ENCODE results near the gene XPO5.
"Not testable (repeated sequence)": the region's sequence is repeated elsewhere in the genome, so short reads cannot be mapped to it uniquely, and the experiment has no call there.

Gene XPO5

GRCh38 chr6:43584892-43585570 is 9.2 kb upstream of the XPO5 start:
- 90% methylated on average over 4 of the region's 7 CpGs for WGBS
- Histone ChIP-seq H3K27me3 (ENCODE audit: insufficient read depth, low read length) (no peaks in the 10 kb centered on the region), H3K9me3 (ENCODE audit: insufficient read depth, low read depth, low read length) (no peaks in the 10 kb centered on the region), H3K9ac (ENCODE audit: low read depth, low read length) (no peak overlapping the region), H3K36me3 (ENCODE audit: insufficient read depth, low read length) (peaks cover 66% of the 10 kb centered on the region), H3K4me3 (ENCODE audit: low read length) (no peak overlapping the region), H3K27ac (ENCODE audit: low read depth, low read length) (no peak overlapping the region), H3K4me1 (ENCODE audit: insufficient read depth, low read length) (no peaks in the 10 kb centered on the region)

GRCh38 chr6:43582911-43583310 is 7.1 kb upstream of the XPO5 start:
- H3K9me3 ChIP-seq (ENCODE audit: insufficient read depth, low read depth, low read length): no peaks in the 10 kb centered on the region
- no peak overlapping the region for H3K27ac ChIP-seq (ENCODE audit: low read depth, low read length)
- no peaks in the 10 kb centered on the region for H3K27me3 ChIP-seq (ENCODE audit: insufficient read depth, low read length)
- no peaks in the 10 kb centered on the region for H3K4me1 ChIP-seq (ENCODE audit: insufficient read depth, low read length)
- peaks cover 54% of the 10 kb centered on the region for H3K36me3 ChIP-seq (ENCODE audit: insufficient read depth, low read length)
- no peak overlapping the region for H3K4me3 ChIP-seq (ENCODE audit: low read length)
- 96% methylated on average over 4 of the region's 5 CpGs for WGBS
- H3K9ac ChIP-seq (ENCODE audit: low read depth, low read length): no peak overlapping the region

GRCh38 chr6:43579171-43579570 is 3.3 kb upstream of the XPO5 start:
- no peak overlapping the region for H3K9ac ChIP-seq (ENCODE audit: low read depth, low read length)
- H3K9me3 ChIP-seq (ENCODE audit: insufficient read depth, low read depth, low read length): no peaks in the 10 kb centered on the region
- no peak overlapping the region for H3K27ac ChIP-seq (ENCODE audit: low read depth, low read length)
- H3K4me1 ChIP-seq (ENCODE audit: insufficient read depth, low read length): peaks cover 6% of the 10 kb centered on the region; the same call in 1 of the 2 replicates
- H3K27me3 ChIP-seq (ENCODE audit: insufficient read depth, low read length): no peaks in the 10 kb centered on the region
- 94% methylated on average over 2 of the region's 2 CpGs for WGBS
- no peak overlapping the region for H3K4me3 ChIP-seq (ENCODE audit: low read length)
- H3K36me3 ChIP-seq (ENCODE audit: insufficient read depth, low read length): peaks cover 23% of the 10 kb centered on the region

GRCh38 chr6:43578748-43579147 is 2.9 kb upstream of the XPO5 start:
- Histone ChIP-seq H3K4me1 (ENCODE audit: insufficient read depth, low read length) (peaks cover 6% of the 10 kb centered on the region; the same call in 1 of the 2 replicates), H3K27ac (ENCODE audit: low read depth, low read length) (no peak overlapping the region), H3K36me3 (ENCODE audit: insufficient read depth, low read length) (peaks cover 18% of the 10 kb centered on the region), H3K27me3 (ENCODE audit: insufficient read depth, low read length) (no peaks in the 10 kb centered on the region), H3K9me3 (ENCODE audit: insufficient read depth, low read depth, low read length) (no peaks in the 10 kb centered on the region), H3K4me3 (ENCODE audit: low read length) (no peak overlapping the region), H3K9ac (ENCODE audit: low read depth, low read length) (no peak overlapping the region)
- WGBS: 100% methylated on average over 2 of the region's 3 CpGs

GRCh38 chr6:43575105-43575771 is 600 bp downstream of the XPO5 start:
- peak overlapping the region; percentile 42 for H3K27ac ChIP-seq (ENCODE audit: low read depth, low read length)
- peak overlapping the region; percentile 86 for H3K9ac ChIP-seq (ENCODE audit: low read depth, low read length)
- peaks cover 33% of the 10 kb centered on the region for H3K36me3 ChIP-seq (ENCODE audit: insufficient read depth, low read length)
- peaks cover 6% of the 10 kb centered on the region; the same call in 1 of the 2 replicates for H3K4me1 ChIP-seq (ENCODE audit: insufficient read depth, low read length)
- no peaks in the 10 kb centered on the region for H3K9me3 ChIP-seq (ENCODE audit: insufficient read depth, low read depth, low read length)
- under 1% methylated on average over 37 of the region's 38 CpGs for WGBS
- H3K4me3 ChIP-seq (ENCODE audit: low read length): peak overlapping the region; percentile 74
- H3K27me3 ChIP-seq (ENCODE audit: insufficient read depth, low read length): no peaks in the 10 kb centered on the region

- H3K27ac ChIP-seq (ENCODE audit: low read depth, low read length): no peak overlapping the region
- H3K9ac ChIP-seq (ENCODE audit: low read depth, low read length): no peak overlapping the region
- H3K27me3 ChIP-seq (ENCODE audit: insufficient read depth, low read length): no peaks in the 10 kb centered on the region
- H3K4me1 ChIP-seq (ENCODE audit: insufficient read depth, low read length): peaks cover 6% of the 10 kb centered on the region; the same call in 1 of the 2 replicates
- H3K36me3 ChIP-seq (ENCODE audit: insufficient read depth, low read length): peaks cover 65% of the 10 kb centered on the region
- H3K9me3 ChIP-seq (ENCODE audit: insufficient read depth, low read depth, low read length): no peaks in the 10 kb centered on the region
- no peak overlapping the region for H3K4me3 ChIP-seq (ENCODE audit: low read length)
- 97% methylated on average over 4 of the region's 4 CpGs for WGBS
Observed at GRCh38 chr6:43572015-43572414, 3.8 kb downstream of the XPO5 start.

GRCh38 chr6:43570876-43571441 is 4.9 kb downstream of the XPO5 start:
- Histone ChIP-seq H3K27me3 (ENCODE audit: insufficient read depth, low read length) (no peaks in the 10 kb centered on the region), H3K4me1 (ENCODE audit: insufficient read depth, low read length) (peaks cover 6% of the 10 kb centered on the region; the same call in 1 of the 2 replicates), H3K9me3 (ENCODE audit: insufficient read depth, low read depth, low read length) (no peaks in the 10 kb centered on the region), H3K4me3 (ENCODE audit: low read length) (no peak overlapping the region), H3K27ac (ENCODE audit: low read depth, low read length) (no peak overlapping the region), H3K9ac (ENCODE audit: low read depth, low read length) (no peak overlapping the region), H3K36me3 (ENCODE audit: insufficient read depth, low read length) (peaks cover 75% of the 10 kb centered on the region)
- 94% methylated on average over 4 of the region's 5 CpGs for WGBS

GRCh38 chr6:43559328-43559727 is 16.5 kb downstream of the XPO5 start:
- no peaks in the 10 kb centered on the region for H3K9me3 ChIP-seq (ENCODE audit: insufficient read depth, low read depth, low read length)
- H3K27me3 ChIP-seq (ENCODE audit: insufficient read depth, low read length): no peaks in the 10 kb centered on the region
- no peak overlapping the region for H3K4me3 ChIP-seq (ENCODE audit: low read length)
- peaks cover 98% of the 10 kb centered on the region for H3K36me3 ChIP-seq (ENCODE audit: insufficient read depth, low read length)
- no peak overlapping the region for H3K27ac ChIP-seq (ENCODE audit: low read depth, low read length)
- no peak overlapping the region for H3K9ac ChIP-seq (ENCODE audit: low read depth, low read length)
- H3K4me1 ChIP-seq (ENCODE audit: insufficient read depth, low read length): no peaks in the 10 kb centered on the region

- H3K4me1 ChIP-seq (ENCODE audit: insufficient read depth, low read length); H3K27ac ChIP-seq (ENCODE audit: low read depth, low read length); H3K9ac ChIP-seq (ENCODE audit: low read depth, low read length); H3K27me3 ChIP-seq (ENCODE audit: insufficient read depth, low read length); H3K9me3 ChIP-seq (ENCODE audit: insufficient read depth, low read depth, low read length); H3K4me3 ChIP-seq (ENCODE audit: low read length): not testable (repeated sequence)
- 96% methylated on average over 7 of the region's 7 CpGs for WGBS
- H3K36me3 ChIP-seq (ENCODE audit: insufficient read depth, low read length): peaks cover 96% of the 10 kb centered on the region
Observed at GRCh38 chr6:43557620-43558019, 18.2 kb downstream of the XPO5 start.

- Histone ChIP-seq H3K4me3 (ENCODE audit: low read length) (no peak overlapping the region), H3K9ac (ENCODE audit: low read depth, low read length) (no peak overlapping the region), H3K36me3 (ENCODE audit: insufficient read depth, low read length) (peaks cover 99% of the 10 kb centered on the region), H3K27me3 (ENCODE audit: insufficient read depth, low read length) (no peaks in the 10 kb centered on the region), H3K27ac (ENCODE audit: low read depth, low read length) (no peak overlapping the region), H3K4me1 (ENCODE audit: insufficient read depth, low read length) (no peaks in the 10 kb centered on the region), H3K9me3 (ENCODE audit: insufficient read depth, low read depth, low read length) (no peaks in the 10 kb centered on the region)
- WGBS: 92% methylated on average over 3 of the region's 3 CpGs
Observed at GRCh38 chr6:43547222-43547621, 28.6 kb downstream of the XPO5 start.

- WGBS: 97% methylated on average over 4 of the region's 4 CpGs
- Histone ChIP-seq H3K4me3 (ENCODE audit: low read length) (no peak overlapping the region), H3K36me3 (ENCODE audit: insufficient read depth, low read length) (peaks cover 98% of the 10 kb centered on the region), H3K9ac (ENCODE audit: low read depth, low read length) (no peak overlapping the region), H3K27me3 (ENCODE audit: insufficient read depth, low read length) (no peaks in the 10 kb centered on the region), H3K9me3 (ENCODE audit: insufficient read depth, low read depth, low read length) (no peaks in the 10 kb centered on the region), H3K4me1 (ENCODE audit: insufficient read depth, low read length) (no peaks in the 10 kb centered on the region), H3K27ac (ENCODE audit: low read depth, low read length) (no peak overlapping the region)
Observed at GRCh38 chr6:43544461-43544860, 31.4 kb downstream of the XPO5 start.
